Vagina (tissue), 2 donors: ENCODE results near the gene THTPA.
"Not testable (repeated sequence)": the region's sequence is repeated elsewhere in the genome, so short reads cannot be mapped to it uniquely, and the experiment has no call there.

Experiments used
- CTCF ChIP-seq, 3 experiments: fragments of 450-650 bp in 2 of 3; fragments of 200-600 bp in 1 of 3; sonication (generic) in 1 of 3; IDR thresholded peaks; one replicate each; pipeline ENCODE4 v1.5.1; 2017 to 2019; ENCODE audit warnings: antibody characterized with exemption in 3 of 3, mild to moderate bottlenecking in 2 of 3, moderate library complexity in 2 of 3
- POLR2AphosphoS5 ChIP-seq, 2 donors: sonication (generic); formaldehyde crosslinking; IDR thresholded peaks; one replicate each; pipeline ENCODE4 v1.9.0; 2017; ENCODE audit warnings: antibody characterized with exemption in 2 of 2, mild to moderate bottlenecking in 2 of 2, low read depth in 1 of 2; ENCODE audit not compliant: insufficient read depth in 1 of 2

- TF ChIP-seq CTCF (IDR thresholded peaks at IDR 0.05); POLR2AphosphoS5 (IDR thresholded peaks at IDR 0.05; ENCODE audit: insufficient read depth in 1 of 2, low read depth in 1 of 2): not testable (repeated sequence)
Observed at GRCh38 chr14:23594191-23594590, 38.1 kb downstream of the THTPA start.
